AG04450 (cell line): ENCODE results near the gene SIGLEC12. TPM values are rescaled to one million over a fixed set of nuclear protein-coding genes. Genes with fewer than 3 reads are reported as not detected.
A peak's percentile ranks its signal among the peaks of the same experiment; 100 is the strongest.

Experiments used
- CTCF ChIA-PET: fragments of 300-600, 350-600 bp; formaldehyde crosslinking; extraction: SDS; loops from one replicate; lab custom pipeline; 2022; ENCODE audit warnings: antibody characterized with exemption, inconsistent platforms; lab: Charles Lee
- POLR2A ChIA-PET: fragments of 350-600 bp; formaldehyde crosslinking; extraction: SDS; loops from one replicate; lab custom pipeline; 2021; ENCODE audit warnings: antibody characterized with exemption, inconsistent platforms; lab: Yijun Ruan, JAX
- DNase-seq: peaks from one replicate; pipeline ENCODE4 v3.0.0-alpha.2; 2011; ENCODE audit warnings: low read depth, low spot score
- H3K27ac ChIP-seq: one replicate; pipeline ENCODE4 v1.5.1; 2012; ENCODE audit warnings: low read depth, low read length, control low read depth
- H3K27me3 ChIP-seq: one replicate; pipeline ENCODE4 v1.6.0; 2012; ENCODE audit warnings: low read length; ENCODE audit not compliant: control insufficient read depth, insufficient read depth
- H3K4me3 ChIP-seq: 2 replicates; pipeline ENCODE4 v1.5.1; 2011; ENCODE audit warnings: mild to moderate bottlenecking, low read depth, low read length, control low read depth
- H3K9me3 ChIP-seq: 2 replicates; pipeline ENCODE4 v1.5.1; 2012; ENCODE audit warnings: low read length; ENCODE audit not compliant: control insufficient read depth, insufficient read depth
- polyA plus RNA-seq: library from polyadenylated mRNA; depleted of rRNA; stranded (reverse); fragments of >200 nt; gene quantifications from 2 replicates; pipeline ENCODE4 v1.2.3, GENCODE V29; 2011
- TF ChIP-seq, protein P1 (sequence below): IDR thresholded peaks from 2 replicates; pipeline ENCODE4 v1.5.1; 2011; ENCODE audit warnings: low read depth, low read length, control low read depth, inconsistent platforms

Gene SIGLEC12
- polyA plus RNA-seq, 1 experiment = not detected

DNA sequence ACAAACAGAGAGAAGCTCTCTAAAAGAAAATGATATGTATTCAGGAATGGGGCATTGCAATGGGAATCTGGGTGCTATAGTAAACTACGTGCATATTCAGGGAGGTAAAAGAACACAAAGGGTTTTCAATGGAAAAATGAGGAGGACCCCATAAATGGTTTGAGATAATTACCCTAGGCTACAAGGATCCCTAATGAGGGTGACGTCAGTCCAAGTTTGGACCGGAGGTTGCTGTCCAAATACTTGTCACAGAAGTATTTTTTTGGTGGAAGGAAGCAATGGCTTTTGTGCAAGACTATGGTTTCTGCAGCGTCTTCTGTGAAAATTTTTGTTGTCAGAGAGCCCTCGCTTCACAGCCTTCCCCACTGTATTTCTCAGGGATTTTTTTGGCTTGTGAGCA is 24.3 kb downstream of the SIGLEC12 start:
- H3K27me3 ChIP-seq = no peaks in the 10 kb centered on the region
- H3K4me3 ChIP-seq = no peak overlapping the region
- H3K9me3 ChIP-seq = peaks cover 6% of the 10 kb centered on the region; the same call in 1 of the 2 replicates
- TF ChIP-seq, protein P1, sequence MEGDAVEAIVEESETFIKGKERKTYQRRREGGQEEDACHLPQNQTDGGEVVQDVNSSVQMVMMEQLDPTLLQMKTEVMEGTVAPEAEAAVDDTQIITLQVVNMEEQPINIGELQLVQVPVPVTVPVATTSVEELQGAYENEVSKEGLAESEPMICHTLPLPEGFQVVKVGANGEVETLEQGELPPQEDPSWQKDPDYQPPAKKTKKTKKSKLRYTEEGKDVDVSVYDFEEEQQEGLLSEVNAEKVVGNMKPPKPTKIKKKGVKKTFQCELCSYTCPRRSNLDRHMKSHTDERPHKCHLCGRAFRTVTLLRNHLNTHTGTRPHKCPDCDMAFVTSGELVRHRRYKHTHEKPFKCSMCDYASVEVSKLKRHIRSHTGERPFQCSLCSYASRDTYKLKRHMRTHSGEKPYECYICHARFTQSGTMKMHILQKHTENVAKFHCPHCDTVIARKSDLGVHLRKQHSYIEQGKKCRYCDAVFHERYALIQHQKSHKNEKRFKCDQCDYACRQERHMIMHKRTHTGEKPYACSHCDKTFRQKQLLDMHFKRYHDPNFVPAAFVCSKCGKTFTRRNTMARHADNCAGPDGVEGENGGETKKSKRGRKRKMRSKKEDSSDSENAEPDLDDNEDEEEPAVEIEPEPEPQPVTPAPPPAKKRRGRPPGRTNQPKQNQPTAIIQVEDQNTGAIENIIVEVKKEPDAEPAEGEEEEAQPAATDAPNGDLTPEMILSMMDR = no peak
- CTCF ChIA-PET = interaction anchor here (0.7 kb wide), 1 partner anchor 332 kb away, joined by 3 read pairs; no protein-coding TSS in a partner anchor
- no peak for DNase-seq
- POLR2A ChIA-PET = no interaction called here
- H3K27ac ChIP-seq = no peak overlapping the region

GRCh38 chr19:51476164-51476563 is 25.4 kb downstream of the SIGLEC12 start:
- CTCF ChIA-PET = interaction anchor here (0.6 to 5.4 kb wide), 2 partner anchors 183 to 302 kb away, joined by 5 to 128 read pairs; no protein-coding TSS in a partner anchor
- no peaks in the 10 kb centered on the region for H3K27me3 ChIP-seq
- H3K4me3 ChIP-seq = no peak overlapping the region
- peaks cover 6% of the 10 kb centered on the region; the same call in 1 of the 2 replicates for H3K9me3 ChIP-seq
- POLR2A ChIA-PET = no interaction called here
- TF ChIP-seq, protein P1 = no peak
- no peak for DNase-seq
- H3K27ac ChIP-seq = no peak overlapping the region

GRCh38 chr19:51473009-51473707 is 28.4 kb downstream of the SIGLEC12 start:
- peak; percentile 30 for DNase-seq
- ChIA-PET CTCF (interaction anchor here (0.7 to 5.4 kb wide), 19 partner anchors 10 to 311 kb away, joined by 3 to 128 read pairs (median 4); partner anchors contain the start of gene SIGLEC5), POLR2A (no interaction called here)

DNA sequence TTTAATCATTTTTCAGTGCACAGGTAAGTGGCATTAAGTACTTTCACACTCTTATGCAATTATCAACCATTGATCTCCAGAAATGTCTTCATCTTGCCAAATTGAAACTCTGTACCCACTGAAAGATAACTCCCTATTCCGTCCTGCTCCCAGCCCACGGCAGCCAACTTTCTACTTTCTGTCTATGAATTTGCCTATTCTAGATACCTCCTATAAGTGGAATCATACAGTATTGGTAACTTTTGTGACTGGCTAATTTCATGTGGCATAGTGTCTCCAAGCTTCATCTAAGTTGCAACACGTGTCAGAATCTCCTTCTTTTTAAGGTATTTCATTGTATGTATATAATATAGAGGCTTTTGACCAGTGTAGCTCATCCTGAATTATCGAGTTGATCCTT is 29.0 kb downstream of the SIGLEC12 start:
- TF ChIP-seq, protein P1 = no peak
- POLR2A ChIA-PET = no interaction called here
- no peak for DNase-seq
- Histone ChIP-seq H3K27me3 (no peaks in the 10 kb centered on the region), H3K9me3 (no peaks in the 10 kb centered on the region), H3K27ac (no peak overlapping the region), H3K4me3 (no peak overlapping the region)
- CTCF ChIA-PET = interaction anchor here (0.7 to 5.4 kb wide), 18 partner anchors 10 to 311 kb away, joined by 3 to 128 read pairs (median 4); partner anchors contain the start of gene SIGLEC5

More at GRCh38 chr19:51473009-51473707, 28.4 kb downstream of the SIGLEC12 start:
- Histone ChIP-seq H3K27me3 (no peaks in the 10 kb centered on the region), H3K27ac (no peak overlapping the region), H3K9me3 (no peaks in the 10 kb centered on the region), H3K4me3 (no peak overlapping the region)
- TF ChIP-seq, protein P1 = peak; percentile 77

GRCh38 chr19:51471527-51471926 is 30.1 kb downstream of the SIGLEC12 start:
- no peak overlapping the region for H3K27ac ChIP-seq
- no peaks in the 10 kb centered on the region for H3K9me3 ChIP-seq
- TF ChIP-seq, protein P1 = no peak
- H3K4me3 ChIP-seq = no peak overlapping the region
- POLR2A ChIA-PET = interaction anchor here (0.6 kb wide), 1 partner anchor 502 kb away, joined by 12 read pairs; no protein-coding TSS in a partner anchor
- CTCF ChIA-PET = interaction anchor here (0.6 to 5.4 kb wide), 7 partner anchors 8 to 337 kb away, joined by 3 to 128 read pairs (median 4); no protein-coding TSS in a partner anchor
- H3K27me3 ChIP-seq = no peaks in the 10 kb centered on the region
- DNase-seq = no peak
